Pericardium fibroblast (primary cell): ENCODE measurements around the gene LRFN4. TPM values are rescaled to one million over a fixed set of nuclear protein-coding genes. Genes with fewer than 3 reads are reported as not detected.

Experiments used
- total RNA-seq: library from RNA; depleted of rRNA; stranded (reverse); fragments of >200 nt; gene quantifications from 2 replicates; pipeline ENCODE4 v1.2.3, GENCODE V29; 2015

LRFN4 gene
- total RNA-seq, result 28.3 and 36.5 TPM in 2 replicates

GRCh38 chr11:66856496-66857233 lies at the start of gene LRFN4:
Gene LRFN4, plus strand, starts transcription at chr11:66857064. Its CDS starts 681 bp downstream, at chr11:66857745.

GRCh38 chr11:66842896-66843775 lies 13.7 kb upstream of the LRFN4 start, which contains the start of gene RCE1:
Gene RCE1, plus strand, starts transcription at chr11:66843441. Its CDS starts 15 bp downstream, at chr11:66843456.

Other genes starting within 250 kb of the LRFN4 start
- gene RBM14, start 240.4 kb upstream of the LRFN4 start, total RNA-seq, result 20.8 and 29.2 TPM in 2 replicates
- 84.7 and 97.9 TPM in 2 replicates for gene RBM4, start 218.4 kb upstream of the LRFN4 start, total RNA-seq
- gene RBM4B, start 179.2 kb upstream of the LRFN4 start, total RNA-seq, result 17.2 and 17.7 TPM in 2 replicates
- gene SPTBN2, start 127.8 kb upstream of the LRFN4 start, total RNA-seq, result 0.12 and 0.85 TPM in 2 replicates
- gene RCE1, start 13.6 kb upstream of the LRFN4 start, total RNA-seq, result 17.3 and 26.0 TPM in 2 replicates
- gene PC, start 101.3 kb downstream of the LRFN4 start, total RNA-seq, result 20.8 and 32.9 TPM in 2 replicates
- gene C11orf86, start 118.2 kb downstream of the LRFN4 start, total RNA-seq, result not detected in 2 replicates
- gene SYT12, start 166.1 kb downstream of the LRFN4 start, total RNA-seq, result 1.5 TPM in 1 of 2 replicates, not detected in the other
- gene RHOD, start 199.8 kb downstream of the LRFN4 start, total RNA-seq, result 23.5 and 28.9 TPM in 2 replicates